HEK293 (cell line): ENCODE data around the gene CEP350.

Experiments used
- BCL11B ChIP-seq: fragments of 450-650 bp; formaldehyde crosslinking; IDR thresholded peaks from 2 replicates; pipeline ENCODE4 v1.5.1; 2016; ENCODE audit warnings: low read depth, missing biosample characterization, missing genetic modification characterization
- HOXC10 ChIP-seq: sonication (generic); formaldehyde crosslinking; IDR thresholded peaks from 2 replicates; pipeline ENCODE4 v1.8.1; 2023; ENCODE audit warnings: mild to moderate bottlenecking, missing genetic modification reagents
- KLF16 ChIP-seq: fragments of 450-650 bp; formaldehyde crosslinking; IDR thresholded peaks from 2 replicates; pipeline ENCODE4 v1.5.1; 2017; ENCODE audit warnings: missing biosample characterization, missing genetic modification characterization
- RBAK ChIP-seq: fragments of 450-650 bp; formaldehyde crosslinking; IDR thresholded peaks from 2 replicates; pipeline ENCODE4 v1.5.1; 2016; ENCODE audit warnings: missing biosample characterization, missing genetic modification characterization
- SALL2 ChIP-seq: fragments of 450-650 bp; formaldehyde crosslinking; IDR thresholded peaks from 2 replicates; pipeline ENCODE4 v1.5.0; 2017; ENCODE audit warnings: missing biosample characterization, mild to moderate bottlenecking, missing genetic modification characterization, borderline replicate concordance
- ZBTB21 ChIP-seq: fragments of 450-650 bp; formaldehyde crosslinking; IDR thresholded peaks from 2 replicates; pipeline ENCODE4 v1.5.1; 2017; ENCODE audit warnings: missing biosample characterization, missing genetic modification characterization
- ZBTB48 ChIP-seq: fragments of 450-650 bp; formaldehyde crosslinking; IDR thresholded peaks from 2 replicates; pipeline ENCODE4 v1.5.1; 2016; ENCODE audit warnings: missing biosample characterization, missing genetic modification characterization
- ZFP41 ChIP-seq: fragments of 450-650 bp; formaldehyde crosslinking; IDR thresholded peaks from 2 replicates; pipeline ENCODE4 v1.5.1; 2016; ENCODE audit warnings: missing biosample characterization, missing genetic modification characterization, borderline replicate concordance
- ZFP69B ChIP-seq: fragments of 450-650 bp; formaldehyde crosslinking; IDR thresholded peaks from 2 replicates; pipeline ENCODE4 v1.5.1; 2016; ENCODE audit warnings: missing biosample characterization, missing genetic modification characterization
- ZNF146 ChIP-seq: fragments of 450-650 bp; formaldehyde crosslinking; IDR thresholded peaks from 2 replicates; pipeline ENCODE4 v1.5.1; 2016; ENCODE audit warnings: missing biosample characterization, missing genetic modification characterization
- ZNF155 ChIP-seq: fragments of 450-650 bp; formaldehyde crosslinking; IDR thresholded peaks from 2 replicates; pipeline ENCODE4 v1.5.1; 2016; ENCODE audit warnings: missing biosample characterization, missing genetic modification characterization
- ZNF169 ChIP-seq: fragments of 450-650 bp; formaldehyde crosslinking; IDR thresholded peaks from 2 replicates; pipeline ENCODE4 v1.5.1; 2016; ENCODE audit warnings: missing biosample characterization, missing genetic modification characterization
- ZNF341 ChIP-seq: fragments of 450-650 bp; formaldehyde crosslinking; IDR thresholded peaks from 2 replicates; pipeline ENCODE4; 2016; ENCODE audit warnings: low read depth, missing biosample characterization, missing genetic modification characterization
- ZNF354C ChIP-seq: fragments of 450-650 bp; formaldehyde crosslinking; IDR thresholded peaks from 2 replicates; pipeline ENCODE4 v1.5.1; 2016; ENCODE audit warnings: missing biosample characterization, missing genetic modification characterization, low read depth, borderline replicate concordance
- ZNF423 ChIP-seq: fragments of 450-650 bp; formaldehyde crosslinking; IDR thresholded peaks from 2 replicates; pipeline ENCODE4 v1.5.1; 2016; ENCODE audit warnings: missing biosample characterization, missing genetic modification characterization
- ZNF473 ChIP-seq: fragments of 450-650 bp; formaldehyde crosslinking; IDR thresholded peaks from 2 replicates; pipeline ENCODE4 v1.5.1; 2017; ENCODE audit warnings: missing biosample characterization, missing genetic modification characterization
- ZNF530 ChIP-seq: fragments of 450-650 bp; formaldehyde crosslinking; IDR thresholded peaks from 2 replicates; pipeline ENCODE4 v1.5.1; 2016; ENCODE audit warnings: low read depth, missing biosample characterization, missing genetic modification characterization
- ZNF544 ChIP-seq: fragments of 450-650 bp; formaldehyde crosslinking; IDR thresholded peaks from 2 replicates; pipeline ENCODE4 v1.5.0; 2017; ENCODE audit warnings: missing biosample characterization, missing genetic modification characterization
- ZNF600 ChIP-seq: fragments of 450-650 bp; formaldehyde crosslinking; IDR thresholded peaks from 2 replicates; pipeline ENCODE4 v1.5.1; 2016; ENCODE audit warnings: missing biosample characterization, missing genetic modification characterization
- ZNF621 ChIP-seq: fragments of 450-650 bp; formaldehyde crosslinking; IDR thresholded peaks from 2 replicates; pipeline ENCODE4 v1.5.1; 2017; ENCODE audit warnings: missing biosample characterization, missing genetic modification characterization
- ZNF623 ChIP-seq: fragments of 450-650 bp; formaldehyde crosslinking; IDR thresholded peaks from 2 replicates; pipeline ENCODE4 v1.5.1; 2016; ENCODE audit warnings: missing biosample characterization, missing genetic modification characterization
- ZNF701 ChIP-seq: fragments of 450-650 bp; formaldehyde crosslinking; IDR thresholded peaks from 2 replicates; pipeline ENCODE4 v1.5.1; 2016; ENCODE audit warnings: missing biosample characterization, missing genetic modification characterization
- ZNF776 ChIP-seq: fragments of 450-650 bp; formaldehyde crosslinking; IDR thresholded peaks from 2 replicates; pipeline ENCODE4 v1.5.0; 2017; ENCODE audit warnings: missing biosample characterization, missing genetic modification characterization, borderline replicate concordance
- ZNF792 ChIP-seq: fragments of 450-650 bp; formaldehyde crosslinking; IDR thresholded peaks from 2 replicates; pipeline ENCODE4 v1.5.1; 2016; ENCODE audit warnings: missing biosample characterization, missing genetic modification characterization
- TF ChIP-seq, protein P1 (sequence below): fragments of 450-650 bp; formaldehyde crosslinking; IDR thresholded peaks from 2 replicates; pipeline ENCODE4 v1.5.1; 2016; ENCODE audit warnings: missing biosample characterization, missing genetic modification characterization, low read depth
- TF ChIP-seq, protein P2 (sequence below): fragments of 450-650 bp; formaldehyde crosslinking; IDR thresholded peaks from 2 replicates; pipeline ENCODE4 v1.5.1; 2016; ENCODE audit warnings: missing biosample characterization, missing genetic modification characterization
- TF ChIP-seq, protein P3 (sequence below): fragments of 450-650 bp; formaldehyde crosslinking; IDR thresholded peaks from 2 replicates; pipeline ENCODE4 v1.5.1; 2016; ENCODE audit warnings: missing biosample characterization, missing genetic modification characterization
- TF ChIP-seq, protein P4 (sequence below): fragments of 450-650 bp; formaldehyde crosslinking; IDR thresholded peaks from 2 replicates; pipeline ENCODE4; 2016; ENCODE audit warnings: missing biosample characterization, missing genetic modification characterization
- TF ChIP-seq, protein P5 (sequence below): fragments of 450-650 bp; formaldehyde crosslinking; IDR thresholded peaks from 2 replicates; pipeline ENCODE4 v1.5.1; 2016; ENCODE audit warnings: missing biosample characterization, missing genetic modification characterization, borderline replicate concordance

Gene CEP350

DNA sequence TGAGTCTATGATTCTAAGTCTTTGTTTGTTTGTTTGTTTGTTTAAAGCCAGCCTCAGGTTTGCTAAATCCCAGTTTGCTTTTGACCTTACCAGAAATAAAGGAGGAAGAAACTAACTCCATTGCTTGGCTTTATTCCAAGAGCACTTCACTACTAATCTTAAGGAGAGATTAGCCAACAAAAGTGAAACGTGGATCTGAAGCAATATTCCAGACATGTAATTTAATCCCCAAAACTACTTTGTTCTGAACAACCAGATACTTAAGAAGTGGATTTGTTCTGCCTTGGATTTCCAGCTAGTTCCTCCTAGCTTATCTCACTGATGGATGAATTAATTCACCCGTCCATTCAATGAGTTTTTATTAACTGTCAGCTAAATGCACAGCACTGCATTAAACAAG, 15.9 kb upstream of the CEP350 start (continued):
- TF ChIP-seq, protein P1, sequence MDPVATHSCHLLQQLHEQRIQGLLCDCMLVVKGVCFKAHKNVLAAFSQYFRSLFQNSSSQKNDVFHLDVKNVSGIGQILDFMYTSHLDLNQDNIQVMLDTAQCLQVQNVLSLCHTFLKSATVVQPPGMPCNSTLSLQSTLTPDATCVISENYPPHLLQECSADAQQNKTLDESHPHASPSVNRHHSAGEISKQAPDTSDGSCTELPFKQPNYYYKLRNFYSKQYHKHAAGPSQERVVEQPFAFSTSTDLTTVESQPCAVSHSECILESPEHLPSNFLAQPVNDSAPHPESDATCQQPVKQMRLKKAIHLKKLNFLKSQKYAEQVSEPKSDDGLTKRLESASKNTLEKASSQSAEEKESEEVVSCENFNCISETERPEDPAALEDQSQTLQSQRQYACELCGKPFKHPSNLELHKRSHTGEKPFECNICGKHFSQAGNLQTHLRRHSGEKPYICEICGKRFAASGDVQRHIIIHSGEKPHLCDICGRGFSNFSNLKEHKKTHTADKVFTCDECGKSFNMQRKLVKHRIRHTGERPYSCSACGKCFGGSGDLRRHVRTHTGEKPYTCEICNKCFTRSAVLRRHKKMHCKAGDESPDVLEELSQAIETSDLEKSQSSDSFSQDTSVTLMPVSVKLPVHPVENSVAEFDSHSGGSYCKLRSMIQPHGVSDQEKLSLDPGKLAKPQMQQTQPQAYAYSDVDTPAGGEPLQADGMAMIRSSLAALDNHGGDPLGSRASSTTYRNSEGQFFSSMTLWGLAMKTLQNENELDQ (tag by site-specific recombination): no peak
- peak; percentile 97 for TF ChIP-seq ZNF600 (tag by site-specific recombination)
- no peak for TF ChIP-seq KLF16 (tag by site-specific recombination)
- TF ChIP-seq ZNF155 (tag by site-specific recombination): no peak
- TF ChIP-seq ZFP69B: no peak
- no peak for TF ChIP-seq ZNF473 (tag by site-specific recombination)
- TF ChIP-seq ZNF776 (tag by site-specific recombination): no peak
- no peak for TF ChIP-seq ZNF146 (tag by site-specific recombination)
- no peak for TF ChIP-seq BCL11B (tag by site-specific recombination)
- TF ChIP-seq ZBTB21 (tag by site-specific recombination): no peak
- TF ChIP-seq ZNF623 (tag by site-specific recombination): no peak
- TF ChIP-seq ZNF621 (tag by site-specific recombination): no peak
- TF ChIP-seq SALL2 (tag by site-specific recombination): no peak
- TF ChIP-seq ZBTB48 (tag by site-specific recombination): no peak
- TF ChIP-seq, protein P2, sequence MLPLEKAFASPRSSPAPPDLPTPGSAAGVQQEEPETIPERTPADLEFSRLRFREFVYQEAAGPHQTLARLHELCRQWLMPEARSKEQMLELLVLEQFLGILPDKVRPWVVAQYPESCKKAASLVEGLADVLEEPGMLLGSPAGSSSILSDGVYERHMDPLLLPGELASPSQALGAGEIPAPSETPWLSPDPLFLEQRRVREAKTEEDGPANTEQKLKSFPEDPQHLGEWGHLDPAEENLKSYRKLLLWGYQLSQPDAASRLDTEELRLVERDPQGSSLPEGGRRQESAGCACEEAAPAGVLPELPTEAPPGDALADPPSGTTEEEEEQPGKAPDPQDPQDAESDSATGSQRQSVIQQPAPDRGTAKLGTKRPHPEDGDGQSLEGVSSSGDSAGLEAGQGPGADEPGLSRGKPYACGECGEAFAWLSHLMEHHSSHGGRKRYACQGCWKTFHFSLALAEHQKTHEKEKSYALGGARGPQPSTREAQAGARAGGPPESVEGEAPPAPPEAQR (tag by site-specific recombination): no peak
- no peak for TF ChIP-seq ZNF544 (tag by site-specific recombination)
- no peak for TF ChIP-seq HOXC10 (CRISPR knock-in tag)
- TF ChIP-seq ZNF792 (tag by site-specific recombination): no peak
- TF ChIP-seq, protein P3, sequence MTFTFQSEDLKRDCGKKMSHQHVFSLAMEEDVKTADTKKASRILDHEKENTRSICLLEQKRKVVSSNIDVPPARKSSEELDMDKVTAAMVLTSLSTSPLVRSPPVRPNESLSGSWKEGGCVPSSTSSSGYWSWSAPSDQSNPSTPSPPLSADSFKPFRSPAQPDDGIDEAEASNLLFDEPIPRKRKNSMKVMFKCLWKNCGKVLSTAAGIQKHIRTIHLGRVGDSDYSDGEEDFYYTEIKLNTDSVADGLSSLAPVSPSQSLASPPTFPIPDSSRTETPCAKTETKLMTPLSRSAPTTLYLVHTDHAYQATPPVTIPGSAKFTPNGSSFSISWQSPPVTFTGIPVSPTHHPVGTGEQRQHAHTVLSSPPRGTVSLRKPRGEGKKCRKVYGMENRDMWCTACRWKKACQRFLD: no peak
- TF ChIP-seq, protein P4, sequence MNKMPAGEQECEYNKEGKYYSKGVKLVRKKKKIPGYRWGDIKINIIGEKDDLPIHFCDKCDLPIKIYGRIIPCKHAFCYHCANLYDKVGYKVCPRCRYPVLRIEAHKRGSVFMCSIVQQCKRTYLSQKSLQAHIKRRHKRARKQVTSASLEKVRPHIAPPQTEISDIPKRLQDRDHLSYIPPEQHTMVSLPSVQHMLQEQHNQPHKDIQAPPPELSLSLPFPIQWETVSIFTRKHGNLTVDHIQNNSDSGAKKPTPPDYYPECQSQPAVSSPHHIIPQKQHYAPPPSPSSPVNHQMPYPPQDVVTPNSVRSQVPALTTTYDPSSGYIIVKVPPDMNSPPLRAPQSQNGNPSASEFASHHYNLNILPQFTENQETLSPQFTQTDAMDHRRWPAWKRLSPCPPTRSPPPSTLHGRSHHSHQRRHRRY: no peak
- TF ChIP-seq ZNF530 (tag by site-specific recombination): no peak
- no peak for TF ChIP-seq RBAK
- no peak for TF ChIP-seq ZNF169 (tag by site-specific recombination)
- no peak for TF ChIP-seq ZNF354C (tag by site-specific recombination)
- TF ChIP-seq ZNF701 (tag by site-specific recombination): no peak
- TF ChIP-seq, protein P5, sequence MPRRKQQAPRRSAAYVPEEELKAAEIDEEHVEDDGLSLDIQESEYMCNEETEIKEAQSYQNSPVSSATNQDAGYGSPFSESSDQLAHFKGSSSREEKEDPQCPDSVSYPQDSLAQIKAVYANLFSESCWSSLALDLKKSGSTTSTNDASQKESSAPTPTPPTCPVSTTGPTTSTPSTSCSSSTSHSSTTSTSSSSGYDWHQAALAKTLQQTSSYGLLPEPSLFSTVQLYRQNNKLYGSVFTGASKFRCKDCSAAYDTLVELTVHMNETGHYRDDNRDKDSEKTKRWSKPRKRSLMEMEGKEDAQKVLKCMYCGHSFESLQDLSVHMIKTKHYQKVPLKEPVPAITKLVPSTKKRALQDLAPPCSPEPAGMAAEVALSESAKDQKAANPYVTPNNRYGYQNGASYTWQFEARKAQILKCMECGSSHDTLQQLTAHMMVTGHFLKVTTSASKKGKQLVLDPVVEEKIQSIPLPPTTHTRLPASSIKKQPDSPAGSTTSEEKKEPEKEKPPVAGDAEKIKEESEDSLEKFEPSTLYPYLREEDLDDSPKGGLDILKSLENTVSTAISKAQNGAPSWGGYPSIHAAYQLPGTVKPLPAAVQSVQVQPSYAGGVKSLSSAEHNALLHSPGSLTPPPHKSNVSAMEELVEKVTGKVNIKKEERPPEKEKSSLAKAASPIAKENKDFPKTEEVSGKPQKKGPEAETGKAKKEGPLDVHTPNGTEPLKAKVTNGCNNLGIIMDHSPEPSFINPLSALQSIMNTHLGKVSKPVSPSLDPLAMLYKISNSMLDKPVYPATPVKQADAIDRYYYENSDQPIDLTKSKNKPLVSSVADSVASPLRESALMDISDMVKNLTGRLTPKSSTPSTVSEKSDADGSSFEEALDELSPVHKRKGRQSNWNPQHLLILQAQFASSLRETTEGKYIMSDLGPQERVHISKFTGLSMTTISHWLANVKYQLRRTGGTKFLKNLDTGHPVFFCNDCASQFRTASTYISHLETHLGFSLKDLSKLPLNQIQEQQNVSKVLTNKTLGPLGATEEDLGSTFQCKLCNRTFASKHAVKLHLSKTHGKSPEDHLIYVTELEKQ (tag by site-specific recombination): peak; percentile 76; the same call in 1 of the 2 replicates
- no peak for TF ChIP-seq ZNF341 (tag by site-specific recombination)
- no peak for TF ChIP-seq ZFP41 (tag by site-specific recombination)
- TF ChIP-seq ZNF423 (tag by site-specific recombination): no peak
